DMS153 treated with DMSO at 0.1 percent for 48 hours (cell line): Measurements from ENCODE around the gene SUN3.

Experiments used
- DNase-seq: peaks from one replicate; lab custom pipeline; 2025; ENCODE audit not compliant: unreplicated experiment; lab: John Stamatoyannopoulos, UW

The SUN3 gene, protein sequence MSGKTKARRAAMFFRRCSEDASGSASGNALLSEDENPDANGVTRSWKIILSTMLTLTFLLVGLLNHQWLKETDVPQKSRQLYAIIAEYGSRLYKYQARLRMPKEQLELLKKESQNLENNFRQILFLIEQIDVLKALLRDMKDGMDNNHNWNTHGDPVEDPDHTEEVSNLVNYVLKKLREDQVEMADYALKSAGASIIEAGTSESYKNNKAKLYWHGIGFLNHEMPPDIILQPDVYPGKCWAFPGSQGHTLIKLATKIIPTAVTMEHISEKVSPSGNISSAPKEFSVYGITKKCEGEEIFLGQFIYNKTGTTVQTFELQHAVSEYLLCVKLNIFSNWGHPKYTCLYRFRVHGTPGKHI

DNA sequence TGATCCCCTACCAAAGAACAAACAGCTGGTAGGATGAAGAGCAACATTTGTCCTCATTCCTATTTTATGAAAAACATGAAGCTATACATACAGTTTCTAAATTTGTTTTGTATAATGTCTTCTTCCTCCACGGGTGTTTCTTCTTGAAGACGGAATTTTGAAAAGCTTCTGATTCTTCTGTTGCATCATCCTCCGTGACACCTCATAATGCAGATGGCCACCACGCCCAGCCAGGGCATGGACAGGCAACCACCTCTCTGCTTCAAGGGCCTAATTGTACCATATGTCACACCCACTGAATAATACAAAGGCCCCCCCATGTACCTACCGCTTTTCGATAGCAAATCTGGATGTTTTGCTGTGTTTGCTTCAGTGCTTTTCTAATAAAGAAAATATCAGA, at the start of gene SUN3:
Gene SUN3 (minus strand): TSS at position 170 of the 400 bp plus-strand sequence. CDS start 169 bp downstream, at position 1.
- DNase-seq = no peak

DNA sequence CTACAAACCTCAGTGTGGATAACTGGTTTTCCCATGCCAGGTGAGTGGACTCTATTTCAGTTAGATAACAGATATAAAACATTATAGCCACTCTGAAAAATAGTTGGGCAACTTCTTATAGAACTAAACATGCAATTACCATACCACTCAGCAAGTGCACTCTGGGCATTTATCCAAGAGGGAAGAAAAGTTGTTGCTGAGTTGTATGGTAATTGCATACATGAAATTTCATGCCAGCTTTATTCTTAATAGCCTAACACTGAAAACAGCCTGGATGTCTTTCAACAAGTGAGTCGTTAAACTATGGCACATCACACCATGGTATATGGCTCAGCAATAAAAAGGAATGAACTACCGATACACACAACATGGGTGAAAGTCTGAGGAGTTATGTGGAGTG, 49.6 kb upstream of the SUN3 start:
- DNase-seq = no peak

DNA sequence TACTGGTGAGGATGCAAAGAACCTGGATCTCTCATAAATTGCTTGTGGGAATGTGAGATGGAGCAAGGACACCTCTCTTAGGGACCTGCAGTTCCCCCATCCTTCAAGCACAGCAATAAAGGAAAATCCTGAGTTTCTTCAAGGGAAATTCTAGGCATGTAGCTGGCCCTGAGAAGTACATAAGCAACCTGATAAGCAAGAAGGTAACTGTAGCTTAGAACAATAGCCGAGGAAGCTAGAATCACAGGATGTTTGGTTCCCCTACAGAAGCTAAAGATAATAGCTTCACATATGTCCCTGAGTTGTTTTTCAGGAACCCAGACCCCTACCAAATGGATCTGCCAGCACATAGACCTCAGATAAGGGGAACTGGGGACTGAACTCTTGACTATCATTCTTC, 48.5 kb upstream of the SUN3 start:
- no peak for DNase-seq

DNA sequence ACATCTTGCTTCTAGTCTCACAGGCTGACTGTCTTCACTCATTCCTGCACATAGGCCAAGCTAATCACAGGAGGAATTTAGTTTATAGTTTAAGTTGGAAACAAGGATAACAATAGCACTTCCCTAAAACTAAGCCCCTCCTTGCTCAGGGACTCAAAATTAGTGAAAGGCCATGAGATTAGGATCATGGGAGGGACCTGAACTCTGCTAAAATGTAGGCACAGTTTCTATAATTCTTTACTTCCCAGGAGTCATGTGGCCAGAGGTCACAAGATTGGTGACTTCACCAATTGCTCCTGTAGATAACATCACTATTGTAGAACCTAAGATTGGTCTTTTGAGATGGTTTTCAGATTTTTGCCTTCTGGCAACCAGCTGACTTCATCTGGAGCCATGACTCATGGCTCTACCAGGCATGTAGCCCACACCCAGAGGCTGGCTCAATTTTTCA, 45.3 kb upstream of the SUN3 start:
- DNase-seq = no peak

DNA sequence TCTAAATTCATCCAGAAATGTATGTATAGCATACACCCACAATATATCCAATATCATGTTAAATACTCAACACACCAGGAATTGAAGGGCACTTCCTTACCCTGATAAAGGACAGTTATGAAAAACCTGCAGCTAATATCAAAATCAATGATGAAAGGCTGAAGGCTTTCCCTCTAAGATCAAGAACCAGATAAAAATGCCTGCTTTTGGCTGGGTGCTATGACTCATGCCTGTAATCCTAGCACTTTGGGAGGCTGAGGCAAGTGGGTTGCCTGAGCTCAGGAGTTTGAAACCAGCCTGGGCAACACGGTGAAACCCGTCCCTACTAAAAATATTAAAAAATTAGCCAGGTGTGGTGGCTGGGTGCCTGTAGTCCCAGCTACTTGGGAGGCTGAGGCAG, 38.6 kb upstream of the SUN3 start:
- DNase-seq = no peak

DNA sequence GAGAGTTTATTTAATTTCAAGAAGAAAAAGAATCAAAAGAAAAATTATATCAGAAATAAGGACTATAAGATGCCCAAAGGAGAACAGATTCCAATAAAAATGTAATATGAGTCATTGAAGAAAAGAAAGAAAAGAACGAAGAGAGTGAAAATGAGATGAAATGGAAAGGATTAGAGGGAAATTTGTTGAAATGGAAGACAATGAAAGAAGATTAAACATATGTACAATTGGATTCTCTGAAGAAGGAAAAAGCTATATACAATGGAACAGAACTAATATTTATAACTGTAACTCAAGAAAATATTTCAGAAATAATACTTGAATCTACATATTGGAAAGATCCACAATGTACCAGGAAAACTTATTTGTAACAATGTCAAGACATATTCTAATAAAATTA, 35.1 kb upstream of the SUN3 start:
- DNase-seq = no peak

DNA sequence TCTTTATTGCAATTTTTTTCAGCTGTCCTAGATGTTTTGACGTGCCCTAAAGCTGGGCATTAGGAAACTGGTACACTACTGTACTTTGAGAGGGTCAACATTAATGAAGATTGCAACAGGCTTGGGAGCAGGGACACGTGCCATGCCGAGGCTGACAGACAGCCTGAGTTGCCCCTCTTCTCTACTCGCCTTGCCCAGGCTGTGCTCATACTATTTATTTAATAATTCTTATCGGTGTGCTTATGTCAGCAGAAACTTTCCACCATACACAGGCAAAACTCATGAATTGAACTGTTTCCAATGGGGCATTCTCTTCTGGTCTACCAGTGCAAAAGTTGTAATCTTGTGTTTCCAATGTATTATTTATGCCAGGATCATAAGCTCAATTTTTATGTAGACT, 30.8 kb upstream of the SUN3 start:
- no peak for DNase-seq

DNA sequence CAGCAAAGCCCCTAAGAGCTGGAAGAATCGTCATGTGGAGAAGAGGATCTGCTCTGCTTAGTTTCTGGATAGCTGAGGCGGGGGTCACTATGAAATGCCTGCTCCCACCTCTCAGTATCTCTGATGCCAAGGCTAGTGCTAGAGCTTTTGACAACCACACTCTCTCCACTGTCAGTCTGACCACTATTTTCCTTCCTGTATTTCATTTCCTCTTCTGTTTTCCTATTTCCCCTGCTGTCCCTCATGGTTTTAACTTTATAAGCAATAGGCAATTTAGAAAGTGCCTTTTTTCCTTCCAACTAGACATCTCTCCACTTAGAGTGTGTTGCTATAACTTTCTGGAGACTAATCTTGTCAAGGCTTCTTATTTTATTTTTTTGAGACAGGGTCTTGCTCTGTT, 30.1 kb upstream of the SUN3 start:
- no peak for DNase-seq

DNA sequence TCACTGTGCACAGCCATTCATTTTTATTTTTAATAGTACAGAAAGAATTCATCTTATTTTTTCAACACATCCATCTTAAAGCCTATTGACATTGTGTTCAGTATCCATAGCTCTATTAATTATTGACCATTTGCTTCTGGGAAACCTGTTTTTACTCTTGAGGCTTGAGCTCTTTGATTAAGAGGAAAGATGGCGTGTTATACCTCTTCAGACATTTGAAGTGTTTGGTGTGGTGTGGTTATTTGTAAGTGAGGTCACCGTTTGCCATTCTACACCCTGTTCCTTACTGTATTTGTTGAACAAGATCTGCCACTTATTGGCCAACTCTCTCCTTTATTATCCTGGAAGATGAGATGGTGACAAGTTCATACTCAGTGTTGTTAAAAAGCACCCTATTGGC, 24.8 kb upstream of the SUN3 start:
- DNase-seq = no peak

DNA sequence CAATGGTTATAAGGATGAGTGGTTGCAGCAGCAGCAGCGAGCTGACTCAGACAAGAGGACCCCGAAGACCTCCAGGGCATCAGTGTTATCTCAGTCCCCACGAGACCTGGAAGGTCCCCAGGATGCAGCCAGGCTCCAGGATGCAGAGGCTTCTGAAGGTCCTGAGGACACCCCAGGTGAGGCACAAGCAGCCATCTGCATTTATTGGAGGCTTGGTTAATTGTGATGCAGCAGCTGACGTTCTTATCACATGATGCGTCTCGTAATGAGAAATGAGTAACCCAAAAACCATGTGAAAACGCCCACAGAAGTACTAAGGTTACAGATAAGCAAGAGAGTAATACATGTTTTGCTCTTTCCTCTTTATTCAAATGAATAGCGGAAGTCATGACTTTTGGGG, 23.8 kb upstream of the SUN3 start:
- no peak for DNase-seq

DNA sequence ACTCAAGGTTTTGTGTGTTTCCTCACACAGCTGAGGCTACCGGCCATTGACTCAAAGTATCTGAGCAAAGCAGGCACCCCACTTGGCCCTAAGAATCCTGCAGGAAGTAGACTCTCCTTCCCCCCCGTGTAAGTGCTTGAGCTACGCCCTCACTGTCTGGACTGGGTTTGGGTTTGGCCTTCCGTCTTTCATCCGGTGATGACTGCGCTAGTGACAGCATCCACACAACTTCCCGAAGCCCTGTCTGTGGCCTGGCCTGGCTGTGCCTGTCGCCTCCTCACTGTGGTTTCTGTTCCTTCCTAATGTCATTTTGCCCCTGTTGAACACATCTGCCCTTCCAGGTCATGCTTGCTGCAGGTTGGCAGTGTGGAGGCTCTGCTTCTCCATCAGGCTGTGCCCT, 20.9 kb upstream of the SUN3 start:
- no peak for DNase-seq

DNA sequence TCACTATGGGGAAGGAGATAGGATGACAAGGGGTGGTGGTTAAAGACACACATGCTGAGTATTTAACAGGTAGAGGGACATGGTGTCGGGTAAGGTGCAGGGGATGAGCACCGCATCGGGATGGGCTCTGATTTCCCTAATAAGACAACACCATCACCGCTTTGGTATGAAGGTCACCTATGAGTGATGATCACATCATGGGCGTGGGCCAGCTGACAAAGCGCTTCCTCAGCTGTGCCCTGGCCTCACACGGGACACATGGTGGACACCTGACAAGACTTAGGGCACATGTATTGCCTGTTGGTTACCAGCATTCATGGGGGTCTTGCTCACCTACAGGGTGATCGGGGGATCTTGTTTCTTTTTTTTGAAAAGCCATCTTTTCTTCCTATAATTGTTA, 19.2 kb upstream of the SUN3 start:
- DNase-seq = no peak

DNA sequence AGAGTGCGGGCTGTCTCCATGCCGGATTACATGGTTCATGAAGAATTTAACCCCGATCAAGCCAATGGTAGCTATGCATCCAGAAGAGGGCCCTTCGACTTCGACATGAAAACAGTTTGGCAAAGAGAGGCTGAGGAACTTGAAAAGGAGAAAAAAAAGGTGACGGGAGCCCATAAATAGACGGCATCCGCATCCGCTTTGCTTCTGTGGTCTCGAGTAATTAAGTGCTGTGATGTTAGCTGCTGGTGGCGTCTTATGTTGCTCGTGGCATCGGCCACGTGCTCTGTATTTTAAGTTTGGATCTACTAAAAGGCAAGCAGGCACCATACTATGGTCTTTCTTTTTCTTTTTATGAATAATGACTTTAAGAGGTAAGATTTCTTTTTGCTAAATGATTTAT, 17.6 kb upstream of the SUN3 start:
- DNase-seq = no peak

DNA sequence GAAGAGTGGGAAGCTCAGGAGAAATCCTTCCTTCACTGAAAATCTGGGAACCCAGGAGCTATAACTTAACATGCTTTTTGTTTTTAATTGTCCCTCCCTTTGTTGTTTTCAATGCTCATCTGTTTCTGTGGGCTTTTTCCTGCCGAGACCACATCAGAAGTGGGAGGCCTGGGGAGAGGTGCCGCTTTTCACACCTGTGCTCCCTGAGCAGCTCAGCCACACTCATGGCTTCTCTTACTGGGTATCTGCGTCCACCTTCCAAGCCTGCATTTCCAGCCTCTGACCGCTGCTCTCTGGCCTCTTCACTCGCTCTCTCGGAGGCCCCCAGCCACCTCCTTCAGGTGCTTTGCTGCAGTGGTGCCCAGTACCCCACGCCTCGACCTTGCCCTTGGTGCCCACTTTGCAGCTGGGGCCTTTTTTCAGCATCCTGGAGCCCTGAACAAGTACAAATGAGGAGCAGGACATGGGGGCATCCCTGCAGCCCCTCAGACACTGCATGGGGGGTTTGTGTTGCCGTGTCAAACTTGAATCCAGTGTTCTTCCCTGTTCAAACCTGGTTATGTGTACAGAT, 16.4 kb upstream of the SUN3 start:
- no peak for DNase-seq

DNA sequence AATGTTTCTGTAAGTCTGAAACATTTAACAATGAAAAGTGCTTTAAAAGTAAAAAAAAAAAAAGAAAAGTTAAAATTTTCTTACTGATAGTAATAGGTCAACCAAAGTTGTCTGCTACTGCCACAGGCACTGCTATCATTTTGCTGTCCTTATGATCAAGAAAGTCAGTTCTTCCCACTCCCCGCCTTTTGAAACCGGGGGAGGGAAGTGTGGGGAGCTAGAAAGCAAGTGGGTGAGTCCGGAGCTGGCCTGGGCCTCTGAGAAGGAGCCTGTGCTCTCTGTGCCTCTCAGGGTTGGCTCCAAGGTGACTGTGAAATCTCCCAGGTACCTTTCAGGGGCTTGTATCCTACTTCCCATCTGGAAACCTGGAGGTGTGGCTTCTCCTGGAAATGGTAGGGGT, 13.7 kb upstream of the SUN3 start:
- DNase-seq = no peak

DNA sequence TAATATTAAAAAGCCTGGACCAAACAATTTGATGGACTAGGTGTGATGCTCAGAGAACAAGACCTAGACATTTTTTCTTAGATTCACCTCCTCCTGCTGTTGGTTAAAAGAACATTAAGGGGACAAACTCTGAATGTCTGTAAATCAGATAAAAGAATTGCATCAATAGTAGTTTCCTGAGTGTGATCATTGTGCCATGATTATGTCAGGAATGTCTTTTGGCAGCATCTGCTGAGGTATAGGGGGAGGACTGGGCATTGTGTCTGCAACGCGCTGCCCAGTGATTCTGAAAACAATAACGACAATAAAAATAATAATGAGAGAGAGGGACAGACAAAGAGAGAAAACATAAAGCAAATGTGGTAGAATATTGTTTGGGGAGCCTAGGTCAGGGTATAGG, 13.3 kb upstream of the SUN3 start:
- DNase-seq = no peak

DNA sequence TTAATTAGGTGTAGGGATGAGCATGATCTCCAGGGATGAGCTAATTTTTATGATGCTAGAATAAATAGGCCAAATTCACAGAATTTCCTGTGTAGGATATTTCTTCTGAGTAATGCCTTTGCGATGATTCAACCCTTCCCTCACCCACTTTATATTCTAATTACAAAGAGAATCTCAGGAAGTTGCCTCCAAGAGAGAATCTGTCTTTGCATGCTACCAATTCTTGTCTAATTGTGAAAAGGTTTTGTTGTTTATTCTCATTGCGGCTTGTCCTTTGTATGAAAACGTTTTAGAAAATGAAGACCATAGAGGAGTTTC, 12.7 kb upstream of the SUN3 start:
- no peak for DNase-seq

DNA sequence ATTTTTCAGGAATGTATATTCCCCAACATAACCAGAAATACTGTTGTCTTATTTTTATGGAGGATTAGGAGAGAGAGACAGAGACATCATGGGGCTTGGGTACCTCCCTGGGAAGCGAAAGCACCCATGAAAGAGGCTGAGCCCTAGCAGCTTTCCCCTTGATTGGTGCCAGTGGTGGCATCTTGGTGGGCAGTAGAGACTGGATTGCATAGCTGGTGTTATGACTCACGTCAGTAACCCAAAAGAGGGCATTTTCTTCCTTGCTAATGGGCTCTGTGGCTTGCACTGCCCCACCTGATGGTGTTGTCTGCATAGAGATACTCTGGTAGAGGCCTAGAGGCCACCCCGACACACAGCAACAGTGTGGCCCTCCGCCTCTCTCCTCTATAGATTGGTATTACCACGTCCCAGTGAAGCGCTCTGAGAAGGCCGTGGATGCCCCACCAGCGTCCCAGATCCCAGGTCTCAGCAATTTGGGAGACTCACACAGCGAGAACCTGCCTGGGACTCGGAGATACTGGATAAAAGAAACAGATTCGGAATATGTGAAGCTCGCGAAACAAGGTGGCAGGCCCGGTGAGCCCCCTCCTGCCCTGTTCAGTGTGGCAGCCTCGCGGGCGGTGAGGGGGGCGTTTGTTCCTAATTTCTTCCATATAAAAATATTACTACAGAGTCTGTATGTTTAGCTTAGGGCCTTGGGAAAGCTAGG, 12.2 kb upstream of the SUN3 start:
- DNase-seq = no peak

DNA sequence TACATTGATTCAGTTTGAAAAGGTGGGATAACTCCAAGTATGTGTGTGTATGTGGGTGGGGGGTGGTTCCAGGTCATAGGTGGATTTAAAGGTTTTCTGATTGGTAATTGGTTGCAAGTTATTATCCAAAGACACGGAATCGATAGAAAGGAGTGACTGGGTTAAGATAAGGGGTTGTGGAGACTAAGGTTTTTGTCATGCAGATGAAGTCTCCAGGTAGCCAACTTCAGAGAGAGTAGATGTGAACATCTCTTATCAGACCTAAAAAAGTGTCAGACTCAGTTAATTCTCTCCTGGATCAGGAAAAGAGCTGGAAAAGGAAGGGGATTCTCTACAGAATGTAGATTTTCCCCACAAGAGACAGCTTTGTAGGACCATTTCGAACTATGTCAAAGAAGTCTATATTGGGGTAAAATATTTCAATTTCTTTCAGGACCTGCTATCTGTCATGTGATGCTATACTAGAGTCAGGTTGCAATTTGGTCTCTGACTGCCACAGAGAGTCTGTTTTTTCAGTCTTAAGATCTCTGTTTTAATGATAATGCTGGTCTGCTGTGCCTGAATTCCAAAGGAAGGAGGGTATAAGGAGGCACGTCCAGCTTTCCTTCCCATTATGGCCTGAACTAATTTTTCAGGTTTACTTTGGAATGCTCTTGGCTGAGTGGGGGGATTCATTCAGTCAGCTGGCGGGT, 10.1 kb upstream of the SUN3 start:
- no peak for DNase-seq

DNA sequence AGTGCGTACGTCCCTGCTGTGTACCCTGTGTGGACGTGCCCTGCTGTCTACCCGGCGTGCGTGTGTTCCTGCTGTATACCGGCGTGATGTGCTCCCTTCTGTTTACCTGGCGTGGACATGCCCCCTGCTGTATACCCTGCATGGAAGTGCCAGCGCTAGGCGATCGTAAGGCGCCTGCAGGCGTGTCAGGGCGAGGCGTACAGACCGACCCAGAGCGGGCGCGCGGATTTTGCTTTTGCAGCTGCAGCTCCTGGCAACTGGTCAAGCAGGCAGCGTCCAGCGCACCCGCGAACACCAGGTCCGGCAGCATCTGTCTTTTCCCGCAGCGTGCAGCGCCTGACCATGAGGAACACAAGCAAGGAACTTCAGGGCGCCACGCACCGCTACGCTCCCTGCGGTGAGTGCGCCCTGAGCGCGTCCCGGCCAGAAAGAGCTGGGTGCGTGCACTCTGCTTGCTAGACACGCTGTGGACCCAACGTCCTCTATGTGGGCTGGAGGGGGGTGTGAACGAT, 7.1 kb upstream of the SUN3 start:
- no peak for DNase-seq

DNA sequence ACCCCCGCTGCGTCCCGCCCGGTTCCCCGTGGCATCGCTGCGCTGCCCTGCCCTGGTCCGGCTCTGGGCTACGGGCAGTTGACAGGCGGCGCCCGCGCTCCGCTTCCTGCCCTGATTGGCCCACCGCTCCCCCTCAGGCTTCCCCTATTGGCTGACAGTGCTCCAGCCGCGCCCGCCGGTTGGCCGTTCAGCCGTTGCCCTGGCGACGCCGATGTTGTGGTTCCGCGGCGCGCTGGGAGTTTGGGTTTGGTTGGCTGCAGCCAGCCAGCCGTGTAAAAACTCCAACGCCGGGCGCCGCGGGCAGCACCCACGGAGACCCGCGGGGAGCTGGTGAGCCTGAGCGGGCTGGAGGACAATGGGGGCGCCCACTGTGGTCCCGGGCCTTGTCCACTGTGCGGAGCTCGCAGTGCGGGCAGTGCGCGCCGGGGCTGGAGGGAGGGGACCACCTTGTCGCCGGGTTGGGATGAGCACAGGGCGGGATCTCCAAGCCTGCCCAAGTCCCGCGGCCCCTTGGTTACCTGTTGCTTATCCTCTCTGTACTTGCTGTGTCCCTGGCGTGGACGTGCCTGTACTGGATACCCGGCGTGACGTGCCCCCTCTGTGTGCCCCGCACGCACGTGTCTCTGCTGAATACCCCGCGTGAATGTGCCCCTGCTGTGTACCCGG, 6.5 kb upstream of the SUN3 start, which contains the start of gene C7orf57:
Gene C7orf57 (plus strand): TSS at position 243 of the 666 bp plus-strand sequence. CDS start 766 bp downstream, outside the sequence.
- peak; percentile 86 for DNase-seq
